GM23248 (cell line): ENCODE results near the gene DENND2C. TPM values are rescaled to one million over a fixed set of nuclear protein-coding genes. Genes with fewer than 3 reads are reported as not detected.

Source experiments
- DNase-seq: peaks from one replicate; pipeline ENCODE4 v3.0.0-alpha.2; 2015
- H2AFZ ChIP-seq: fragments of 200-600 bp; sonication (generic); 2 replicates; pipeline ENCODE4 v1.6.1; 2016; ENCODE audit warnings: antibody characterized with exemption
- H3F3A ChIP-seq: fragments of 200-600 bp; sonication (generic); 2 replicates; pipeline ENCODE4 v1.6.1; 2016; ENCODE audit warnings: mild to moderate bottlenecking, antibody characterized with exemption, mixed run types; ENCODE audit not compliant: insufficient read depth
- H3K27ac ChIP-seq: fragments of 200-600 bp; sonication (generic); 2 replicates; pipeline ENCODE4 v1.5.1; 2016; ENCODE audit warnings: mild to moderate bottlenecking
- H3K27me3 ChIP-seq: fragments of 200-600 bp; sonication (generic); replicated peaks from 2 replicates; pipeline ENCODE4 v1.6.1; 2016; ENCODE audit warnings: mild to moderate bottlenecking; ENCODE audit not compliant: insufficient read depth
- H3K36me3 ChIP-seq: fragments of 200-600 bp; sonication (generic); 2 replicates; pipeline ENCODE4 v1.6.1; 2016; ENCODE audit warnings: low read depth, mild to moderate bottlenecking
- H3K4me1 ChIP-seq: fragments of 200-600 bp; sonication (generic); 2 replicates; pipeline ENCODE4 v1.6.1; 2016; ENCODE audit warnings: mild to moderate bottlenecking; ENCODE audit not compliant: insufficient read depth
- H3K4me2 ChIP-seq: fragments of 200-600 bp; sonication (generic); one replicate; pipeline ENCODE4 v1.6.1; 2016; ENCODE audit warnings: mild to moderate bottlenecking; ENCODE audit not compliant: unreplicated experiment
- H3K4me3 ChIP-seq: fragments of 200-600 bp; sonication (generic); 2 replicates; pipeline ENCODE4 v1.5.1; 2016; ENCODE audit warnings: mild to moderate bottlenecking
- H3K79me2 ChIP-seq: fragments of 200-600 bp; sonication (generic); 2 replicates; pipeline ENCODE4 v1.6.1; 2016; ENCODE audit warnings: mild to moderate bottlenecking; ENCODE audit not compliant: insufficient read depth
- H3K9ac ChIP-seq: fragments of 200-600 bp; sonication (generic); 2 replicates; pipeline ENCODE4 v1.6.1; 2016; ENCODE audit warnings: mild to moderate bottlenecking
- H3K9me2 ChIP-seq: fragments of 200-600 bp; sonication (generic); 2 replicates; pipeline ENCODE4 v1.6.1; 2016; ENCODE audit warnings: mixed run types, mild to moderate bottlenecking, moderate library complexity; ENCODE audit not compliant: insufficient read depth
- H3K9me3 ChIP-seq: fragments of 200-600 bp; sonication (generic); one replicate; pipeline ENCODE4 v1.6.1; 2017; ENCODE audit warnings: low read depth
- H4K20me1 ChIP-seq: fragments of 200-600 bp; sonication (generic); 2 replicates; pipeline ENCODE4 v1.6.0; 2016; ENCODE audit not compliant: insufficient read depth
- EZH2 ChIP-seq: fragments of 200-600 bp; sonication (generic); IDR thresholded peaks from 2 replicates; pipeline ENCODE4 v1.6.1; 2018; ENCODE audit warnings: antibody characterized with exemption, mild to moderate bottlenecking; ENCODE audit not compliant: insufficient read depth, poor library complexity, severe bottlenecking
- EZH2phosphoT487 ChIP-seq: fragments of 200-600 bp; sonication (generic); IDR thresholded peaks from 2 replicates; pipeline ENCODE4 v1.6.1; 2018; ENCODE audit warnings: antibody characterized with exemption, moderate library complexity, mild to moderate bottlenecking, low read depth; ENCODE audit not compliant: insufficient read depth
- WGBS, 2 experiments: methylation state at CpG; one replicate each; pipeline ENCODE4 v1.1.6; 2015 to 2017; ENCODE audit warnings: low lambda C conversion rate in 2 of 2, low coverage in 1 of 2; ENCODE audit errors: missing lambda C conversion rate in 2 of 2; 5-methylcytosine and 5-hydroxymethylcytosine counted together
- in situ Hi-C: fragments of 300-500 bp; cut with MboI; formaldehyde crosslinking; loops from 2 replicates; pipeline ENCODE4 v1.15.0; 2020
- polyA plus RNA-seq: library from polyadenylated mRNA; unstranded; fragments of >200 nt; fragmentation: Nextera tagmentation; extraction: Ambion mirVana; gene quantifications from 2 replicates; pipeline ENCODE4 v1.2.1, GENCODE V29; 2016
- total RNA-seq: library from RNA; depleted of rRNA; stranded (reverse); fragments of >200 nt; shearing (Covaris generic); gene quantifications from 2 replicates; pipeline ENCODE4 v1.2.3, GENCODE V29; 2014

Gene DENND2C
- total and polyA plus RNA-seq, 2 experiments from 2014 or later, result 2.8 to 5.9 TPM

- Histone ChIP-seq H3F3A (peaks cover 42% of the 10 kb centered on the region), H3K27me3 (no peaks in the 10 kb centered on the region), H3K9ac (peak overlapping the region; percentile 100), H3K27ac (peak overlapping the region; percentile 97), H3K4me1 (peaks cover 23% of the 10 kb centered on the region), H3K36me3 (peaks cover 66% of the 10 kb centered on the region), H3K4me2 (peak overlapping the region; percentile 95), H3K79me2 (peaks cover 64% of the 10 kb centered on the region), H3K9me2 (no peaks in the 10 kb centered on the region), H4K20me1 (no peaks in the 10 kb centered on the region), H3K4me3 (peak overlapping the region; percentile 99), H3K9me3 (no peaks in the 10 kb centered on the region), H2AFZ (peak overlapping the region; percentile 75)
- in situ Hi-C loops, result no loop called here
- peak; percentile 36 for DNase-seq
- 4 to 6% methylated on average over 4 of the region's 4 CpGs for WGBS, 2 experiments
- TF ChIP-seq EZH2phosphoT487, result no peak
- no peak for TF ChIP-seq EZH2
Observed at GRCh38 chr1:114715952-114716303, 46.1 kb upstream of the DENND2C start.

- WGBS, 2 experiments, result 71 to 74% methylated on average over 4 of the region's 4 CpGs
- peaks cover 23% of the 10 kb centered on the region for H3K4me1 ChIP-seq
- H2AFZ ChIP-seq, result no peak overlapping the region
- no peak overlapping the region for H3K4me2 ChIP-seq
- no peaks in the 10 kb centered on the region for H3K27me3 ChIP-seq
- no peaks in the 10 kb centered on the region for H3K9me3 ChIP-seq
- no peak overlapping the region for H3K27ac ChIP-seq
- H3K79me2 ChIP-seq, result peaks cover 63% of the 10 kb centered on the region
- H3K36me3 ChIP-seq, result peaks cover 62% of the 10 kb centered on the region
- in situ Hi-C loops, result no loop called here
- no peak overlapping the region for H3K4me3 ChIP-seq
- H3F3A ChIP-seq, result peaks cover 20% of the 10 kb centered on the region
- TF ChIP-seq EZH2phosphoT487 (no peak), EZH2 (no peak)
- H3K9ac ChIP-seq, result no peak overlapping the region
- no peaks in the 10 kb centered on the region for H4K20me1 ChIP-seq
- no peaks in the 10 kb centered on the region for H3K9me2 ChIP-seq
- DNase-seq, result no peak
Observed at GRCh38 chr1:114712977-114713376, 43.1 kb upstream of the DENND2C start.

GRCh38 chr1:114710360-114710759, 40.5 kb upstream of the DENND2C start:
- no peaks in the 10 kb centered on the region for H3K9me3 ChIP-seq
- no peak for TF ChIP-seq EZH2phosphoT487
- no peak for TF ChIP-seq EZH2

GRCh38 chr1:114707604-114708003, 37.8 kb upstream of the DENND2C start:
- Histone ChIP-seq H3K36me3 (peaks cover 73% of the 10 kb centered on the region), H3K4me3 (no peak overlapping the region), H3K27ac (no peak overlapping the region), H3K4me1 (no peaks in the 10 kb centered on the region), H3K27me3 (no peaks in the 10 kb centered on the region), H3K9ac (no peak overlapping the region), H3K4me2 (no peak overlapping the region), H3K9me3 (no peaks in the 10 kb centered on the region), H2AFZ (no peak overlapping the region), H3F3A (peaks cover 53% of the 10 kb centered on the region), H3K9me2 (no peaks in the 10 kb centered on the region), H4K20me1 (no peaks in the 10 kb centered on the region), H3K79me2 (peaks cover 22% of the 10 kb centered on the region)
- TF ChIP-seq EZH2phosphoT487 (no peak), EZH2 (no peak)
- 98 to 99% methylated on average over 2 of the region's 2 CpGs for WGBS, 2 experiments
- DNase-seq, result no peak
- in situ Hi-C loops, result no loop called here

More at GRCh38 chr1:114710360-114710759, 40.5 kb upstream of the DENND2C start:
- Histone ChIP-seq H3K27me3 (no peaks in the 10 kb centered on the region), H3F3A (peaks cover 31% of the 10 kb centered on the region), H3K9ac (no peak overlapping the region), H3K4me2 (no peak overlapping the region), H3K4me1 (peaks cover 14% of the 10 kb centered on the region), H2AFZ (no peak overlapping the region), H3K9me2 (no peaks in the 10 kb centered on the region), H3K79me2 (peaks cover 50% of the 10 kb centered on the region), H4K20me1 (no peaks in the 10 kb centered on the region), H3K27ac (no peak overlapping the region), H3K4me3 (no peak overlapping the region), H3K36me3 (peaks cover 78% of the 10 kb centered on the region)
- DNase-seq, result no peak
- 92 to 96% methylated on average over 3 of the region's 3 CpGs for WGBS, 2 experiments
- in situ Hi-C loops, result no loop called here

GRCh38 chr1:114703242-114703641, 33.4 kb upstream of the DENND2C start:
- H3K79me2 ChIP-seq, result no peaks in the 10 kb centered on the region
- H3K4me2 ChIP-seq, result no peak overlapping the region
- no peak overlapping the region for H3K9ac ChIP-seq
- H2AFZ ChIP-seq, result no peak overlapping the region
- H3K4me1 ChIP-seq, result peaks cover 13% of the 10 kb centered on the region
- no peaks in the 10 kb centered on the region for H3K27me3 ChIP-seq
- peaks cover 62% of the 10 kb centered on the region for H3F3A ChIP-seq
- TF ChIP-seq EZH2 (no peak), EZH2phosphoT487 (no peak)
- no peaks in the 10 kb centered on the region for H3K9me2 ChIP-seq
- no peaks in the 10 kb centered on the region for H3K9me3 ChIP-seq
- no peaks in the 10 kb centered on the region for H4K20me1 ChIP-seq
- H3K36me3 ChIP-seq, result peaks cover 39% of the 10 kb centered on the region
- in situ Hi-C loops, result no loop called here
- WGBS, 2 experiments, result 65 to 80% methylated on average over 1 of the region's 1 CpG
- no peak overlapping the region for H3K27ac ChIP-seq
- DNase-seq, result no peak
- no peak overlapping the region for H3K4me3 ChIP-seq
